ENCODE data around the gene SYTL3. TPM values are rescaled to one million over a fixed set of nuclear protein-coding genes. Genes with fewer than 3 reads are reported as not detected.

Gene SYTL3
- total RNA-seq, 1 experiment from 2014 or later: 0.09 TPM

DNA sequence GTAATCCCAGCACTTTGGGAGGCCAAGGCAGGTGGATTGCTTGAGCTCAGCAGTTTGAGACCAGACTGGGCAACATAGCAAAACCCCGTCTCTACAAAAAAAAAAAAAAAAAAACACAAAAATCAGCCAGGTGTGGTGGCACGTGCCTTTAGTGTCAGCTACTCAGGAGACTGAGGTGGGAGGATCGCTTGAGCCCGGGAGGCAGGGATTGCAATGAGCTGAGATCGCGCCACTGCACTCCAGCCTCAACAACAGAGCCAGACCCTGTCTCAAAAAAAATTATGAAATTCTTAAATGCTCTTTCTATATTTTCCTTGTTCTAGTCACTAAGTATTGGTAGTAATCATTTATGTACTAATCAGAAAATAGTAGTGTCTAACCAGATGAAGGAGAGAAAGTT, 30.6 kb downstream of the SYTL3 start:
- H4K91ac ChIP-seq (ENCODE audit: insufficient read length, low read depth, low read length): no peak overlapping the region
- no peak for DNase-seq
- H2BK5ac ChIP-seq (ENCODE audit: insufficient read length, low read length): no peak overlapping the region
- no peak overlapping the region for H2BK12ac ChIP-seq (ENCODE audit: insufficient read length, low read depth, low read length)
- no peak overlapping the region for H2BK120ac ChIP-seq (ENCODE audit: low read depth, low read length, poor library complexity, severe bottlenecking)
- no peak overlapping the region for H3K18ac ChIP-seq (ENCODE audit: insufficient read length, low read depth, low read length)
- no peak overlapping the region for H3K4ac ChIP-seq (ENCODE audit: low read depth, low read length)
- no peak overlapping the region for H2BK20ac ChIP-seq (ENCODE audit: low read depth, low read length, poor library complexity, severe bottlenecking)
- Mint-ChIP-seq H3K36me3 (ENCODE audit: insufficient read depth in 1 of 3, low read depth in 3 of 3) (no peaks in the 10 kb centered on the region), H3K4me1 (peaks cover 2 to 8% of the 10 kb centered on the region in 2 experiments; a peak in 2 of 4 replicates), H3K27me3 (ENCODE audit: low read depth) (no peaks in the 10 kb centered on the region), H3K9me3 (no peaks in the 10 kb centered on the region), H3K4me3 (no peak overlapping the region), H3K27ac (no peak overlapping the region)
- no peak overlapping the region for H3K27ac ChIP-seq (ENCODE audit: insufficient read length, low read depth, low read length)
- no peak overlapping the region for H3T11ph ChIP-seq (ENCODE audit: low read length)
- H3K9me3 ChIP-seq (ENCODE audit: control insufficient read depth, low read depth, low read length): no peaks in the 10 kb centered on the region
- no peak overlapping the region for H3K23ac ChIP-seq (ENCODE audit: insufficient read length, low read depth, low read length)
- no peaks in the 10 kb centered on the region for H4K20me1 ChIP-seq (ENCODE audit: control insufficient read depth, insufficient read depth, insufficient read length)
- no peak overlapping the region for H4K5ac ChIP-seq (ENCODE audit: insufficient read length, low read depth, low read length)
- H3K79me1 ChIP-seq (ENCODE audit: insufficient read depth, low read depth, low read length, poor library complexity, severe bottlenecking): no peaks in the 10 kb centered on the region
- H3K9ac ChIP-seq (ENCODE audit: extremely low read depth, insufficient read length, low read length): no peak overlapping the region
- H2AFZ ChIP-seq (ENCODE audit: low read length): no peak overlapping the region
- no peak overlapping the region for H3K56ac ChIP-seq (ENCODE audit: insufficient read length, low read depth, low read length)
- H3K23me2 ChIP-seq (ENCODE audit: insufficient read length, low read depth, low read length, poor library complexity, severe bottlenecking): no peaks in the 10 kb centered on the region
- H2AK5ac ChIP-seq (ENCODE audit: insufficient read length, low read length): no peak overlapping the region
- H3K14ac ChIP-seq (ENCODE audit: insufficient read depth, low read length): no peak overlapping the region
- no CpG with 5 or more reads among the region's 6 CpGs for WGBS (ENCODE audit: extremely low coverage, insufficient read length, low lambda C conversion rate)
- H3K4me2 ChIP-seq (ENCODE audit: insufficient read depth, insufficient read length, low read length): no peak overlapping the region
- no peaks in the 10 kb centered on the region for H3K27me3 ChIP-seq (ENCODE audit: insufficient read depth, low read length)
- no peaks in the 10 kb centered on the region for H3K4me1 ChIP-seq (ENCODE audit: insufficient read depth, low read length)
- H4K8ac ChIP-seq (replicated peaks; ENCODE audit: insufficient read length, low read depth, low read length): no peak overlapping the region
- H3K79me2 ChIP-seq (ENCODE audit: insufficient read depth, low read length): no peaks in the 10 kb centered on the region
- TF ChIP-seq, protein P1, sequence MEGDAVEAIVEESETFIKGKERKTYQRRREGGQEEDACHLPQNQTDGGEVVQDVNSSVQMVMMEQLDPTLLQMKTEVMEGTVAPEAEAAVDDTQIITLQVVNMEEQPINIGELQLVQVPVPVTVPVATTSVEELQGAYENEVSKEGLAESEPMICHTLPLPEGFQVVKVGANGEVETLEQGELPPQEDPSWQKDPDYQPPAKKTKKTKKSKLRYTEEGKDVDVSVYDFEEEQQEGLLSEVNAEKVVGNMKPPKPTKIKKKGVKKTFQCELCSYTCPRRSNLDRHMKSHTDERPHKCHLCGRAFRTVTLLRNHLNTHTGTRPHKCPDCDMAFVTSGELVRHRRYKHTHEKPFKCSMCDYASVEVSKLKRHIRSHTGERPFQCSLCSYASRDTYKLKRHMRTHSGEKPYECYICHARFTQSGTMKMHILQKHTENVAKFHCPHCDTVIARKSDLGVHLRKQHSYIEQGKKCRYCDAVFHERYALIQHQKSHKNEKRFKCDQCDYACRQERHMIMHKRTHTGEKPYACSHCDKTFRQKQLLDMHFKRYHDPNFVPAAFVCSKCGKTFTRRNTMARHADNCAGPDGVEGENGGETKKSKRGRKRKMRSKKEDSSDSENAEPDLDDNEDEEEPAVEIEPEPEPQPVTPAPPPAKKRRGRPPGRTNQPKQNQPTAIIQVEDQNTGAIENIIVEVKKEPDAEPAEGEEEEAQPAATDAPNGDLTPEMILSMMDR (conservative IDR thresholded peaks at IDR 0.05): no peak
- H2BK15ac ChIP-seq (ENCODE audit: low read depth, low read length): no peak overlapping the region

Measured in H9 (cell line).